Measurements from ENCODE around the gene ZNF566. TPM values are rescaled to one million over a fixed set of nuclear protein-coding genes. Genes with fewer than 3 reads are reported as not detected.

ZNF566 gene
- 7.6 and 9.3 TPM in 2 replicates for total RNA-seq

DNA sequence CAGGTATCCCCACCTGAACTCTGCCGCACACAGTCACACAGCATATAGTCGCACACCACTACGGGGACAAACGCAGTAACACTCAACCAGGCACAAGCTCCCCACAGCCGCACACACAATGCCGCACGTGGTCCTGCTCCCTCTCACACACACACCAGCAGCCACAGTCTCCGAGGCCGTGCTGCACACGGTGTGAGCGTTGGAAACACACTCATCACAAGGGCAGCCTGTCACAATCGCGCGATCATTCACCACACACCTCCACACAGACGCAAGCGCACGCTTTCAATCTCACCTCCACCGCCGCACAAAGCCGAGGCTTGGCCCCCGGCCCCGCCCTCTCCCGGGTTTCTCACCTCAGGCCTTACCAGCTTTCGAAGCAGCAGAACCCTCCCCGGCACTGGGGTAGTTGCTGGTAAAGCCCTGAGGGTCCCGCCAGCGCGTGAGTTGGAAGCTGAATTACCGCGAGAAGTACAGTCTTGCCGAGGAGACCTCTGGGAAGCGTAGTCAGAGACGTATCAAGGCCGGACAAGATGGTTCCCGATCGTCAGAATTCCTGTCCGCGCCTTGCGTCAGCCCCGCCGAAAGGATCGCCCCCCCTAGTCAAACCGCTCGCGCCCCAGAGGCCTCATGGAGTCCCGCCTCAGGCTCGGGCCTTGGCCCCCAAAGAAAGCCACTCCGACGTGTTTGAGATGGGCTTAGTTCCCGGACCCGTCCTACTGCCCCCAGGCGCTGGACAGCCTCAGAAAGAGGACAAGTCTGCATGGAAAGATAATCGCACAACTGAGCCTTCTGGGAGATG, at the start of gene ZNF566:
Gene ZNF566, minus strand, starts transcription at position 444 of the 802 bp plus-strand sequence. CDS start 13,004 bp downstream, outside the sequence.

DNA sequence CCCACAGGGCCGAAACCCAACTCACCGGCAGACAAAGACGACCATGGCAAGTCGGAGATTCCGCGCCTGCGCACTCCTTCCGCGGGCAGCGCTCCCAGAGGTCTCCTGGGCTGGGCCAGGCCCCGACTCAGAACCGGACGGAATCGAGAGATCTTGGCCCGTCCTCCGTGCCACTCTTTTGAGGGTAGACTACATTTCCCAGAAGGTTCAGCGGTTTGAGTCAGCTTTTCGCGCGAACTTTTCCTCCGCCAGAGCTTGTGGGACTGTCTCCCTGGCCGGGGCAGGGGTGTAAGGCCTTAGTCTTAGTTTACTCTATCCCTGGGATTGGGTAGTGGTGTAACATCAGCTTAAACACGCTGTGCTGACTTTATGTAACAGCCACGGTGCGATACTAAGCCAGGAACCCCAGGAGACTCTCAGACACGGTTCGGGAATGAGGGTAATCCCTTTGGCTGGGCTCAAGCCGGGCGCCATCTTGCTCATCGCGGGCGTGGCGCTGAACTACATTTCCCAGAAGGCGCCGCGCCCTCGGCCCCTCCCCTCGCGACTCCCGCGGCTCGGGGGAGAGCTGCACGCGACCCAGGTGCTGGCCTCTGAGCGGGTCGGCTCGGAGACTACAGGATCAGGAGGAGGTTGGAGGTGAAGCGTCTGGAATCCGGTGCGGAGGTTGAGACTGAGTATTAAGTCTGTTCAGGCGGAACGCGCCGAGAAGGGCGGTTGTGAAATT, 39.0 kb upstream of the ZNF566 start, which contains the start of gene ZNF260:
Gene ZNF260, minus strand, starts transcription at position 78 of the 727 bp plus-strand sequence. CDS start 13,033 bp downstream, outside the sequence.

GRCh38 chr19:36418287-36419001, 70.9 kb downstream of the ZNF566 start, which contains the start of gene ZFP82:
ZFP82 (minus strand) TSS chr19:36418644; CDS start chr19:36409789, 8,855 bp downstream.

Other genes starting within 250 kb of the ZNF566 start
- gene ZFP14, start 110.4 kb downstream of the ZNF566 start, total RNA-seq = 5.0 and 6.0 TPM in 2 replicates
- 5.3 and 6.1 TPM in 2 replicates for gene ZFP82, start 70.9 kb downstream of the ZNF566 start, total RNA-seq
- 6.9 and 12.6 TPM in 2 replicates for gene ZNF260, start 38.7 kb upstream of the ZNF566 start, total RNA-seq
- 6.9 and 8.8 TPM in 2 replicates for gene ZNF529, start 83.7 kb upstream of the ZNF566 start, total RNA-seq
- gene ZNF382, start 115.8 kb upstream of the ZNF566 start, total RNA-seq = 3.5 and 9.0 TPM in 2 replicates
- 13.9 and 17.6 TPM in 2 replicates for gene ZNF461, start 177.3 kb upstream of the ZNF566 start, total RNA-seq
- gene ZNF567, start 198.1 kb upstream of the ZNF566 start, total RNA-seq = 3.9 and 6.7 TPM in 2 replicates

All from bronchial smooth muscle cell (primary cell).